Mesenchymal stem cell (in vitro differentiated cells and primary cell): ENCODE data around the gene SLC25A13.

Experiments
- DNase-seq: peaks from one replicate; pipeline ENCODE4 v3.0.0-alpha.2; 2013
- H2AFZ ChIP-seq: one replicate; pipeline ENCODE4 v1.6.1; 2013; ENCODE audit warnings: low read depth, mild to moderate bottlenecking, control low read depth, inconsistent platforms, low read length, moderate library complexity
- H2AK5ac ChIP-seq: 2 replicates; pipeline ENCODE4 v1.6.1; 2013; ENCODE audit warnings: low read length, moderate library complexity, mild to moderate bottlenecking, inconsistent platforms; ENCODE audit not compliant: severe bottlenecking
- H2BK120ac ChIP-seq: one replicate; pipeline ENCODE4 v1.6.1; 2013; ENCODE audit warnings: low read depth, mild to moderate bottlenecking, inconsistent platforms, low read length, moderate library complexity
- H2BK12ac ChIP-seq, 2 experiments: one replicate each; pipeline ENCODE4 v1.6.1; 2013; ENCODE audit warnings: inconsistent platforms in 2 of 2, low read length in 2 of 2, mild to moderate bottlenecking in 2 of 2, moderate library complexity in 2 of 2, control low read depth in 1 of 2
- H2BK15ac ChIP-seq: one replicate; pipeline ENCODE4 v1.6.1; 2013; ENCODE audit warnings: mild to moderate bottlenecking, low read depth, inconsistent platforms; ENCODE audit not compliant: poor library complexity, severe bottlenecking
- H2BK5ac ChIP-seq: 2 replicates; pipeline ENCODE4 v1.6.1; 2013; ENCODE audit warnings: low read depth, mild to moderate bottlenecking, low read length, control low read depth, inconsistent platforms; ENCODE audit not compliant: poor library complexity, severe bottlenecking
- H3K14ac ChIP-seq, 2 experiments: one replicate each; pipeline ENCODE4 v1.6.1; 2013; ENCODE audit warnings: inconsistent platforms in 2 of 2, low read length in 2 of 2, control low read depth in 1 of 2, mild to moderate bottlenecking in 1 of 2, moderate library complexity in 1 of 2
- H3K18ac ChIP-seq, 2 experiments: one replicate each; pipeline ENCODE4 v1.6.1; 2013; ENCODE audit warnings: inconsistent platforms in 2 of 2, low read length in 2 of 2, control low read depth in 1 of 2, low read depth in 1 of 2, mild to moderate bottlenecking in 1 of 2
- H3K23ac ChIP-seq, 2 experiments: one replicate each; pipeline ENCODE4 v1.6.1; 2013; ENCODE audit warnings: inconsistent platforms in 2 of 2, low read length in 2 of 2, mild to moderate bottlenecking in 2 of 2, moderate library complexity in 2 of 2, control low read depth in 1 of 2
- H3K27ac ChIP-seq: 2 replicates; pipeline ENCODE4 v1.5.1; 2013; ENCODE audit warnings: mild to moderate bottlenecking, moderate library complexity, low read length, control low read depth, inconsistent platforms; ENCODE audit not compliant: poor library complexity, severe bottlenecking
- H3K27me3 ChIP-seq, 2 experiments: 2 replicates each; pipeline versions ENCODE4 v1.6.1 to v1.7.0; 2013; ENCODE audit warnings: low read length in 2 of 2, mild to moderate bottlenecking in 2 of 2, moderate library complexity in 2 of 2, control low read depth in 1 of 2, inconsistent platforms in 1 of 2; ENCODE audit not compliant: control insufficient read depth in 1 of 2, insufficient read depth in 1 of 2
- H3K36me3 ChIP-seq, 2 experiments: 2 replicates each; pipeline versions ENCODE4 v1.6.1 to v1.7.0; 2013; ENCODE audit warnings: low read length in 2 of 2, control low read depth in 1 of 2, inconsistent platforms in 1 of 2, low read depth in 1 of 2, mild to moderate bottlenecking in 1 of 2; ENCODE audit not compliant: insufficient read depth in 2 of 2, control insufficient read depth in 1 of 2
- H3K4ac ChIP-seq, 2 experiments: one replicate each; pipeline ENCODE4 v1.6.1; 2013; ENCODE audit warnings: inconsistent platforms in 2 of 2, low read length in 2 of 2, mild to moderate bottlenecking in 2 of 2, moderate library complexity in 2 of 2, control low read depth in 1 of 2, low read depth in 1 of 2
- H3K4me1 ChIP-seq: 2 replicates; pipeline ENCODE4 v1.6.1; 2013; ENCODE audit warnings: low read depth, low read length, control low read depth; ENCODE audit not compliant: control insufficient read depth, insufficient read depth
- H3K4me2 ChIP-seq: 2 replicates; pipeline ENCODE4 v1.6.1; 2013; ENCODE audit warnings: low read length, mild to moderate bottlenecking, inconsistent platforms; ENCODE audit not compliant: poor library complexity, severe bottlenecking
- H3K4me3 ChIP-seq, 2 experiments: 2 replicates each; pipeline versions ENCODE4 v1.5.1 to v1.7.0; 2013; ENCODE audit warnings: low read length in 2 of 2, mild to moderate bottlenecking in 2 of 2, control low read depth in 1 of 2, low read depth in 1 of 2; ENCODE audit not compliant: insufficient read depth in 1 of 2
- H3K79me1 ChIP-seq: replicated peaks from 2 replicates; pipeline ENCODE4 v1.6.1; 2013; ENCODE audit warnings: mild to moderate bottlenecking, control low read depth, low read length, inconsistent platforms; ENCODE audit not compliant: poor library complexity, severe bottlenecking
- H3K9ac ChIP-seq: 2 replicates; pipeline ENCODE4 v1.7.0; 2013; ENCODE audit warnings: mild to moderate bottlenecking, low read length, moderate library complexity
- H3K9me3 ChIP-seq: 2 replicates; pipeline ENCODE4 v1.7.0; 2013; ENCODE audit warnings: mild to moderate bottlenecking, low read length; ENCODE audit not compliant: control insufficient read depth
- H4K8ac ChIP-seq: one replicate; pipeline ENCODE4 v1.6.1; 2013; ENCODE audit warnings: inconsistent platforms, mild to moderate bottlenecking, low read length, moderate library complexity
- H4K91ac ChIP-seq: one replicate; pipeline ENCODE4 v1.6.1; 2013; ENCODE audit warnings: mild to moderate bottlenecking, low read length, inconsistent platforms
- WGBS: methylation state at CpG from one replicate; pipeline ENCODE4 v1.1.7; 2013; ENCODE audit warnings: mixed read lengths; 5-methylcytosine and 5-hydroxymethylcytosine counted together

Gene SLC25A13

GRCh38 chr7:96224685-96225084 is 97.2 kb downstream of the SLC25A13 start:
- H3K4me2 ChIP-seq = no peak overlapping the region
- no peak overlapping the region for H3K27ac ChIP-seq
- WGBS = 100% methylated on average over 1 of the region's 1 CpG
- H4K8ac ChIP-seq = no peak overlapping the region
- no peak for DNase-seq
- H3K9me3 ChIP-seq = no peaks in the 10 kb centered on the region
- no peak overlapping the region for H3K14ac ChIP-seq
- peaks cover 30% of the 10 kb centered on the region for H3K79me1 ChIP-seq
- no peak overlapping the region for H3K9ac ChIP-seq
- H3K4ac ChIP-seq = no peak overlapping the region
- H3K23ac ChIP-seq = no peak overlapping the region
- no peak overlapping the region for H2BK15ac ChIP-seq
- no peak overlapping the region for H2AFZ ChIP-seq
- peaks cover 9 to 12% of the 10 kb centered on the region in 2 experiments for H3K36me3 ChIP-seq
- H3K27me3 ChIP-seq = no peaks in the 10 kb centered on the region
- peaks cover 2% of the 10 kb centered on the region for H3K4me1 ChIP-seq
- no peak overlapping the region for H2AK5ac ChIP-seq
- H3K18ac ChIP-seq = no peak overlapping the region
- no peak overlapping the region for H2BK5ac ChIP-seq
- no peak overlapping the region for H4K91ac ChIP-seq
- H2BK12ac ChIP-seq = no peak overlapping the region
- no peak overlapping the region for H3K4me3 ChIP-seq
- H2BK120ac ChIP-seq = no peak overlapping the region

GRCh38 chr7:96224073-96224472 is 97.8 kb downstream of the SLC25A13 start:
- H4K8ac ChIP-seq = no peak overlapping the region
- H2BK5ac ChIP-seq = no peak overlapping the region
- H2BK120ac ChIP-seq = no peak overlapping the region
- H3K9ac ChIP-seq = no peak overlapping the region
- no peak overlapping the region for H3K4me3 ChIP-seq
- H2BK15ac ChIP-seq = no peak overlapping the region
- H2BK12ac ChIP-seq = no peak overlapping the region
- peaks cover 28% of the 10 kb centered on the region for H3K79me1 ChIP-seq
- no peak overlapping the region for H3K18ac ChIP-seq
- H3K27ac ChIP-seq = no peak overlapping the region
- H3K4me2 ChIP-seq = no peak overlapping the region
- H2AFZ ChIP-seq = no peak overlapping the region
- H4K91ac ChIP-seq = no peak overlapping the region
- no peak overlapping the region for H3K4ac ChIP-seq
- H2AK5ac ChIP-seq = no peak overlapping the region
- H3K36me3 ChIP-seq = peaks cover 4 to 7% of the 10 kb centered on the region in 2 experiments
- no peaks in the 10 kb centered on the region for H3K27me3 ChIP-seq
- no peak overlapping the region for H3K23ac ChIP-seq
- no peak for DNase-seq
- no peaks in the 10 kb centered on the region for H3K9me3 ChIP-seq
- no peak overlapping the region for H3K14ac ChIP-seq
- H3K4me1 ChIP-seq = peaks cover 2% of the 10 kb centered on the region
- 100% methylated on average over 3 of the region's 3 CpGs for WGBS

- Histone ChIP-seq H3K36me3 (no peaks in the 10 kb centered on the region), H3K9me3 (no peaks in the 10 kb centered on the region), H3K4ac (no peak overlapping the region), H3K18ac (no peak overlapping the region), H2AFZ (no peak overlapping the region), H3K14ac (no peak overlapping the region), H2BK120ac (no peak overlapping the region), H3K9ac (no peak overlapping the region), H4K8ac (no peak overlapping the region), H3K4me1 (peaks cover 2% of the 10 kb centered on the region), H2BK12ac (no peak overlapping the region), H2BK15ac (no peak overlapping the region), H4K91ac (no peak overlapping the region), H2BK5ac (no peak overlapping the region), H3K27ac (no peak overlapping the region), H3K79me1 (peaks cover 21% of the 10 kb centered on the region), H3K27me3 (no peaks in the 10 kb centered on the region), H3K23ac (no peak overlapping the region), H3K4me2 (no peak overlapping the region), H2AK5ac (no peak overlapping the region), H3K4me3 (no peak overlapping the region)
- no peak for DNase-seq
- 100% methylated on average over 1 of the region's 5 CpGs for WGBS
These were observed 100.0 kb downstream of the SLC25A13 start for GRCh38 chr7:96221888-96222287.

GRCh38 chr7:96219378-96220130 is 102.3 kb downstream of the SLC25A13 start:
- Histone ChIP-seq H2AFZ (no peak overlapping the region), H3K18ac (no peak overlapping the region), H4K91ac (no peak overlapping the region), H3K4me2 (no peak overlapping the region), H3K4ac (no peak overlapping the region), H2BK120ac (no peak overlapping the region), H3K4me1 (peaks cover 2% of the 10 kb centered on the region), H2BK15ac (no peak overlapping the region), H3K23ac (no peak overlapping the region), H2AK5ac (no peak overlapping the region), H3K9me3 (no peaks in the 10 kb centered on the region), H3K14ac (no peak overlapping the region), H3K9ac (no peak overlapping the region), H2BK12ac (no peak overlapping the region), H3K79me1 (peaks cover 16% of the 10 kb centered on the region), H3K27me3 (no peaks in the 10 kb centered on the region), H2BK5ac (no peak overlapping the region), H3K4me3 (peak overlapping the region in 1 of 2 experiments; percentile 44), H3K36me3 (no peaks in the 10 kb centered on the region), H3K27ac (peak overlapping the region; percentile 46), H4K8ac (no peak overlapping the region)
- no peak for DNase-seq
- 100% methylated on average over 1 of the region's 1 CpG for WGBS
